GM10266 (cell line): Measurements from ENCODE around the gene KIF5A.

Source experiments
- DNase-seq: peaks from one replicate; pipeline ENCODE4 v3.0.0; 2012; ENCODE audit errors: extremely low spot score
- CTCF ChIP-seq: IDR thresholded peaks from 2 replicates; pipeline ENCODE4 v1.5.1; 2012; ENCODE audit warnings: mild to moderate bottlenecking, low read depth; ENCODE audit not compliant: control insufficient read depth, insufficient read depth; ENCODE audit errors: missing control alignments

KIF5A gene

GRCh38 chr12:57528831-57529555 is 20.9 kb upstream of the KIF5A start:
- no peak for TF ChIP-seq CTCF
- no peak for DNase-seq

GRCh38 chr12:57529831-57530230 is 20.0 kb upstream of the KIF5A start:
- no peak for TF ChIP-seq CTCF
- no peak for DNase-seq

GRCh38 chr12:57530396-57531142 is 19.3 kb upstream of the KIF5A start:
- TF ChIP-seq CTCF, result no peak
- no peak for DNase-seq

- no peak for TF ChIP-seq CTCF
- no peak for DNase-seq
These were observed 18.0 kb upstream of the KIF5A start for GRCh38 chr12:57531836-57532235.

- no peak for DNase-seq
- TF ChIP-seq CTCF, result no peak
These were observed 16.7 kb upstream of the KIF5A start for GRCh38 chr12:57533108-57533507.

- TF ChIP-seq CTCF, result no peak
- no peak for DNase-seq
These were observed 15.6 kb upstream of the KIF5A start for GRCh38 chr12:57534250-57534649.

- no peak for TF ChIP-seq CTCF
- DNase-seq, result no peak
These were observed 14.8 kb upstream of the KIF5A start for GRCh38 chr12:57534991-57535543.
